ENCODE results near the gene TXNL4A.

DNA sequence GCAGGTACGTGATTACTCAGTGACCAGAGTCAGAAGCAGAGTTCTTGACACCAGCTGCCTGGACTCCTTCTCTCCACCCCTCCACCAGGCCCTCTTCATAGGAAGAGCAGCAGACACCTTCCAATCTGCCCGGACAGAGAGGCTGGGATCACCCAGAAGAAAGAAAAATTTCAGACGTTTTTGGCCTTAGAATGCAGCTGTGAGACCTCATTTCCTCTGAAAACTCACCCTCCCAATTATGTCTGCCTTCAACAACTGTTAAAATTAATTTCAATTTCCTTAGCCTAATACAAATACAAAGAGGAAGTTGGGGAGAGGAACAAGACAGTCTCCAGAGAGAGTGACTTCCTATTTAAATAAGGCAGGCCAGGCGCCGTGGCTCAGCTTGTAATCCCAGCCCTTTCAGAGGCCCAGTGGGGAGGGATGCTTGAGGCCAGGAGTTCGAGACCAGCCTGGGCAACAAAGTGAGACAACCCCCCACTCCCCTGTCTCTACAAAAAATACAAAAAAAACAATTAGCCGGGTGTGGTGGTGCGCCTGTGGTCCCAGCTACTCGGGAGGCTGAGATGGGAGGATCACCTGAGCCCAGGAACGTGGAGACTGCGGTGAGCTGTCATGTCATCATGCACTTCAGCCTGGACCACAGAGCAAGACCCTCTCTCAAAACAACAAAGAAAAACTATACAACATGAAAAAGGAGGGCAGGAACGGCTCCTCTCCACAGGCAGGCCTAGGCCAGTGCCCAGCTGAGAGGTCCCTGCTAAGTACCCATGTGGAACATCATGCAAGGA, 38.5 kb downstream of the TXNL4A start:
- TF ChIP-seq, protein P1, sequence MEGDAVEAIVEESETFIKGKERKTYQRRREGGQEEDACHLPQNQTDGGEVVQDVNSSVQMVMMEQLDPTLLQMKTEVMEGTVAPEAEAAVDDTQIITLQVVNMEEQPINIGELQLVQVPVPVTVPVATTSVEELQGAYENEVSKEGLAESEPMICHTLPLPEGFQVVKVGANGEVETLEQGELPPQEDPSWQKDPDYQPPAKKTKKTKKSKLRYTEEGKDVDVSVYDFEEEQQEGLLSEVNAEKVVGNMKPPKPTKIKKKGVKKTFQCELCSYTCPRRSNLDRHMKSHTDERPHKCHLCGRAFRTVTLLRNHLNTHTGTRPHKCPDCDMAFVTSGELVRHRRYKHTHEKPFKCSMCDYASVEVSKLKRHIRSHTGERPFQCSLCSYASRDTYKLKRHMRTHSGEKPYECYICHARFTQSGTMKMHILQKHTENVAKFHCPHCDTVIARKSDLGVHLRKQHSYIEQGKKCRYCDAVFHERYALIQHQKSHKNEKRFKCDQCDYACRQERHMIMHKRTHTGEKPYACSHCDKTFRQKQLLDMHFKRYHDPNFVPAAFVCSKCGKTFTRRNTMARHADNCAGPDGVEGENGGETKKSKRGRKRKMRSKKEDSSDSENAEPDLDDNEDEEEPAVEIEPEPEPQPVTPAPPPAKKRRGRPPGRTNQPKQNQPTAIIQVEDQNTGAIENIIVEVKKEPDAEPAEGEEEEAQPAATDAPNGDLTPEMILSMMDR (IDR thresholded peaks at IDR 0.05), result no peak
- no peak for TF ChIP-seq POLR2A (IDR thresholded peaks at IDR 0.05)
